Measurements from ENCODE around the gene DCAKD.
"Not testable (repeated sequence)": the region's sequence is repeated elsewhere in the genome, so short reads cannot be mapped to it uniquely, and the experiment has no call there.

Gene DCAKD

DNA sequence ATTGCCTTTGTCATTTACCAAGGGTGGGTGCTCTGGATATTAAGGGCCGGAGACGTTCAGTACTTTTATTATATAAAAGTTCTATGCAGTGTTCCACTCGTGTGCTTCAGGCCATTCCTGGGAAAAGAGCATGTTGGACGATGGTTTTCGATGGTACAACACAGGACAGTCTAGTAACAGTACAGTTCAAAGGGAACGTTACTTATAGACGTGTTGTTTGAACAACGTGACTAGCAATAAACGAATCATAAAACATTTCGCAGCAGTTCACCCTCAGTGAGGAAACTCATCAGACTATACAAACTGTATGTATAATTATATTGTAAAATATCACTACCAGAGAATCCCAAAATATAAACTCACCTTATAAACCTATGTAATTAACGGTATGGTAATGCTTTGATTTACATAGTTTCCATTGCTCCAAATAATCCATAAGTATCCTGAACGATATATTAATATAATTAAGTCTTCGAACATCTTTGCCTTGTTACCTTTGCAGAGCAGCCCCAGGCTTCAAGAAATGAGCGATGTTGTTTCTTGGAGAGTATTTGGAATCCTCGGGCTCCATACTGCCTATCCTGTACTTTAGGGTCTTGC is 10.3 kb upstream of the DCAKD start:
- DNase-seq = no peak

DNA sequence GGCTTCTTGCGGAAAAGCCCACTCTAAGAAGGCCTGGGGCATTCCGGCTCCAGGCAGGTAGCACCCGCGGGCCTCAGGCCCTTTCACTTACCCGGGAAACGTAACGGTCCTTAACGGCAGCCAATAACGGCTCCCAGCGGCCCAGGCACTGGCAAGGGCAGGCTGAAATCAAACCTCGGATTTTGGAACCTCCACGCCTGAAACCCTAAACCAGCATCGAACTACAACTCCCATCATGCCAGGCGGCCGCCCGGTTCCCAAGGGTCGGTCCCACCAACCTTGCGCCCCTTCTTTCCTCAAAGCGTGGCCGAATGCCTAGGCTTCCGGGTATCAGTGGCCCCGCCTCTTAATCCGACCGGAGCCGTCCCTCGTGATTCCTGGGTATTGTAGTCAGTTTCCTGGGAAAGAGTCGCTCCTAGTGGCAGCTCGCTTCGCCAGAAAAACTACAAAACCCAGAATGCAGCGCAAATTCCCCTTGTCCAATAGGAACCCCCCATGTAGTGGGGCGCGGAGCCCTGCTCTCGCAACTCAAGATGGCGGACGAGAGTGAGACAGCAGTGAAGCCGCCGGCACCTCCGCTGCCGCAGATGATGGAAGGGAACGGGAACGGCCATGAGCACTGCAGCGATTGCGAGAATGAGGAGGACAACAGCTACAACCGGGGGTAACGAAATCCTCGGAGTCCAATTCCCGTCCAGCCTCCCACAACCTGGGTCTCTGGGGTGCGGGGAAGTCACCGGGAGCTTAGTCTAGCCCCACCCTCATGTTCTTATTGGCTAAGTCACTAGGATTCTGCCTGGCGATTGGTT is 9.6 kb upstream of the DCAKD start, which contains the start of gene NMT1:
TSS of gene NMT1 (plus strand) at position 521 of the 809 bp plus-strand sequence. CDS start at position 534, 13 bp downstream.
- DNase-seq = peak; percentile 99

DNA sequence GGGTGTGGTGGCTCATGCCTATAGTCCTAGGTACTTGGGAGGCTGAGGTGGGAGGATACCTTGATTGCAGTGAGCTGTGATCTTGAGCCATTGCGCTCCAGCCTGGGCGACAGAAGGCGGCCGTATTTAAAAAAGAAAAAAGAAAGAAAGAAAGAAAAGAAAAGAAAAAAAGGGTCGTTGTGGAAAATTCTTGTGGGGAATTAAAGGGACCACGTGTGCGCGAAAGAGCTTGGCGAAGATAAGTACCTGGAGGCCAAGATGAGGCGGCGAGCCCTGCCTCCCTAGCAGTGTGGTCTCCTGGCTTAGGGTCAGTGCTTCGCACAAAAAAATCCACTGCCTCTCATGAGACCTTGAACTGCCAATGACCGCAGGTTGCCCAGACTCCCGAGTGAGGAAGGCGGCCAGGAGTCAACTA is 9.0 kb upstream of the DCAKD start:
- no peak for DNase-seq

DNA sequence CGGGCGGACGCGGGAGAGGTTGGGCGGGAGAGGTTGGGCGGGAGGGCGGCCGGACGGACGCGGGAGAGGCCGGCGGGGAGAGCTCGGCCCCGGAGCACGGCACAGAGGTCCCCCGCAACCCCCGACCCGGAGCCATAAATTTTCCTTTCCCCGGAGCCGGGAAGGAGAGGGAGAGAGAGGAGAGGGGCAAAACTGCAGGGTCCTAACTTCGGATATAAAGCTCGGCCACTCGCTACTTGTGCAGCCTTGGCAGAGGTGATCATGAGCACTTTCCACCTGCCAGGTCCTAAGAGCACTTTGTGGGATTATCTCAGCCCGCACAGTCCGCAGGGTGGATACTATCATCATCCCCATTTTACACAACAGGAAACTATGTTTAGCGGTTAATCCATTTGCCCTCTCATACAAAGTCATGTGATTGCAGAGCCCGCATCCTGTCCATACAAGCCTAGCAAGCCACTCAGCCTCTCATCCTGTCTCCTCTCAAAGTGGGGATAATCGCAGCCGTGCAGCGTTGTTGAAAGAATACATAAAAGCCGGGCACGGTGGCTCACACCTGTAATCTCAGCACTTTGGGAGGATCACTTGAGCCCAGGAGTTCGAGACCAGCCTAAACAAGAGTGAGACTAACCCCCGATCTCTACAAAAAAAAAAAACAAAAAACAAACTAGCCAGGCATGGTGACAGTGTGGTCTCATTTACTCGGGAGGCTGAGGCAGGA is 780 bp upstream of the DCAKD start:
- DNase-seq = peak; percentile 36

DNA sequence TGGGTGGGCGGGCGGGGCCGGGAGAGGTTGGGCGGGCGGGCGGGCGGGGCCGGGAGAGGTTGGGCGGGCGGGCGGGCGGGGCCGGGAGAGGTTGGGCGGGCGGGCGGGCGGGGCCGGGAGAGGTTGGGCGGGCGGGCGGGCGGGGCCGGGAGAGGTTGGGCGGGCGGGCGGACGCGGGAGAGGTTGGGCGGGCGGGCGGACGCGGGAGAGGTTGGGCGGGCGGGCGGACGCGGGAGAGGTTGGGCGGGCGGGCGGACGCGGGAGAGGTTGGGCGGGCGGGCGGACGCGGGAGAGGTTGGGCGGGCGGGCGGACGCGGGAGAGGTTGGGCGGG is 254 bp upstream of the DCAKD start:
- DNase-seq = not testable (repeated sequence)

DNA sequence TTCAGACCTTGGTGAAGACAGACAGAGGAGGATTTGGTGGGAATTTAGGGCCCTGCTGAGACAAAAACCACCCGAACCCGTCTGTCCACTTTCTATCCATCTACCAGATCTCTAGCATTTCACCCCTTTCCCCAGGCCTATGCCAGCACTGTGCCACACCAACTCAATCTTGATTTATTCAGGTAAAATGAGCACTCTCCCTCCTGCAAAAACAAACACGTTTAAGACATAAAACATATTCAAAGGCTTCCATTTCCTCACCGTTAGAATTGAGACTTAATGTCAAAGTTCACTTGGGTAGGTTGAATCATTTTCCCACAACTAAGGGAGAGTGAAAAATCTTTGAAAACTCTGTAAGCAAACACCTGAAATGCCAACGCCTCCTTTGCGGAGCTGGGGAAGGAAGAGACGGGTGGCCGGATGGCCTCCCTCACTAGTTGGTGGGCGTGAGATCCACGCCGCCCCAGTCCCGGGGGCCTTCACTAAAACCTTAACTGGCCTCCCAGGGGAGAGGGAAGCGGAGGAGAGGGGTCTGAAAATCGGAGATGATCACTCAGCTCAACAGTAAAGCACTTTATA is 862 bp downstream of the DCAKD start:
- DNase-seq = no peak

DNA sequence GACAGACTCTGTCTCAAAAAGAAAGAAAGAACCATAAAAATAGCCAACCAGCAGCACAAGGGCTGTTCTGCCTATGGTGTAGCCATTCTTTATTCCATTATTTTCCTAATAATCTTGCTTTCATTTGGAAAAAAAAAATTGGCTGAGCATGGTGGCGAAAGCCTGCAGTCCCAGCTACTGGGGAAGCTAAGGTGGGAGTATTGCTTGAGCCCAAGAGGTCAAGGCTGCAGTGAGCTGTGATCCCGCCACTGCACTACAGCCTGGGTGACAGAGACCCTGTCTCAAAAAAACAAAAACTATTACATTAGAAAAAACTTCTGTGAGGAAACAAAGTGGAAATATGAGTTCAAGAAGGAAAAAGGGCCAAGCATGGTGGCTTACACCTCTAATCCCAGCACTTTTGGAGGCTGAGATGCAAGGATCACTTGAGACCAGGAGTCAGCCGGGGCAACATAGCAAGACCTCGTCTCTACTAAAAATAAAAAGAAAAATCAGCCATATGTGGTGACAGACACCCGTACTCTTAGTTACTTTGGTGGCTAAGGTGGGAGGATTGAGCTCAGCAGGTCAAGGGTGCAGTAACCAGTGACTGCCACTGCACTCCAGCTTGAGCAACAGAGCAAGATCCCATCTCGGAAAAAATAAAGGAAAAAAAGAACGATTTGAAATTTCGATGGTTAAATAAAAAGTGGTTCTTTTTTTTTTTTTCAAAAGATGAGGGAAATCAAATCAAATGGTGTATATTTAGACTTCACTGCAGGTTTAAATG is 2.5 kb downstream of the DCAKD start:
- no peak for DNase-seq

DNA sequence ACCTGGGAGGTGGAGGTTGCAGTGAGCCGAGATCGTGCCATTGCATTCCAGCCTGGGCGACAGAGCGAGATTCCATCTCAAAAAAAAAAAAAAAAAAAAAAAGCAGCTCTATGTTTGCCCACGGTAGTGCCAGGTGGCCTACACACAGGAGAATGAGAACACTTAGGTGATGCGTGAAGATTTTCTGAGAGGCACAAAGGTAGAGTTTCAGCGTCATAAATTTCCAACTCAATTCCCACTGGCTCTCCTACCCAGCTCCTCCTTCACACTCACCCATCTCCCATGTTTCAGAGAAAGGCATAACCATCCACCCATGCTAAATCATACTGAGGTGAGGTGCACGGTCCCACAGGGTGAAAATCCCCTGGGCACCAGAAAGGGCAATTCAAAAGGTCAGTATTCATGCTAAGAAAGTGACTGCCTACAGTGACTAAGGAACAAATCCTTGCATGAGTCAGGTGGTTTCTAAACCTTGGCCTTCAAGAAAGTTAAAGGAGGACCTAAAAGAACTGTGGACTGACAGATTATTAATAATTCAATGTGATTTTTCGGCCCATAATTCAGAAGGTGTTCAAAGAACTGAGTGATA is 4.8 kb downstream of the DCAKD start:
- no peak for DNase-seq

DNA sequence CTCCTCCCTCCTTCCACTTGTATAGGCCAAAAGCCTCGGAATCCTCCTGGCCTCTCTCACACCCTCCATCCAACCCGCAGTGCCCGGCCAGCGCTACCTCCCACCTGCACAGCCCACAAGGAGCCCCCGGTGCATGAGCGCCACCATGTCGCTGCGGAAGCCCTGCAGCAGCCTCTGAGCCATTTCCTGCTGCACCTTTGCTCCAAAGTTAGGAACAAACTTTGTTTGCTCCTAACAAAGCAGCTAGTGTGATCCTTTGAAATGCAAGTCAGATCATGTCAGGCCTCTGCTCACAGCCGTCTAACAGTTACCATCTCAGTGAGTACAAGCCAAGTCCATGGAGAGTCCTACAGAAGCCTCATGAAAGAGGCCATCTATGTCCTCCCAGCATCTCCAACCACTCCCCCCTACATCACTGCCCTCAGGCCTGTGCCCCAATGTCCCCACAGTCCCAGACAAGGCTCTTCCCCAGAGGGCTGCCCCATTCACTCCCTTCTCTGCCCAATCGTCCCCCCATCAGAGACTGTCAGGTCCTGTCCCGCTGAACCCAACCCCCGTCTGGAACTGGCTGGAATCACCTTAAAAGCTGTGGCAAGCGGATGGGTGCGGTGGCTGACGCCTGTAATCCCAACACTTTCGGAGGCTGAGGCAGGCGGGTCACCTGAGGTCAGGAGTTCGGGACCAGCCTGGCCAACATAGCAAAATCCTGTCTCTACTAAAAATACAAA is 7.5 kb downstream of the DCAKD start:
- DNase-seq = no peak

DNA sequence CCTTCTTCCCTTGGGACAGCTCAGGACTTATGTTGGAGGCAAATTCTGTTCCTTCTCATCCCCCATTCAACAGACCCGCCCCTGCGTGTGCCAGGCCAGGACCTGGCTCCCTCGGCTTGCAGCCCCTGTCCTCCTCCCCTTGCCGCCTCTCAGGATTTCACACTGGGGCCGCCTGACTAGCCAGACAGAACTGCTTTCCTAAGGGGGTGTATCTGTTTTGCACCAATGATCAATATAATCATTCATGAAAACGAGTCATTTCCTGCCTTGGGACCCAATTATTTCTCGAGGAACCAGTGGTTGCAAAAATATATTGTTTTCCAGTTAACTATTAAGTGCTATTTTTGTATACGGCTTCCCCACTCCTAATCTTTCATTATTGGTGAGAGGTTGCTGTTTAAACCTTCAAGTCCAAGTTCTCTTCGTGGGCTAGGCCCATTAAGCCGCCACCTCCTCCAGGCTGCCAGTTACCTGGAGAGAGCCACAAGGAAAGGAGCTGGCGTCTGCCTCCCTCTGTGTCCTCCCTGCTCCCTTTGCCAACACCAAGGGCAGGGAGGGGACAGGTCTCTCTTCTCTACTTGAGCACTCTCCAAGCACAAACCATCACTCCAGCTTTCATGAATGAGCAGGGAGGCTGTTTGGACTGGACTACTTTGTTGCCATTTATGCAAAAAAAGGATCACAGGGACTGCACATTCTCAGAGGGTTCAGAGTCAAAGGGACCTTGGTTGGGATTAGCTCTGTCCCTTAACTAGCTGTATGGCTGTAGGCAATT is 8.9 kb downstream of the DCAKD start:
- DNase-seq = no peak

DNA sequence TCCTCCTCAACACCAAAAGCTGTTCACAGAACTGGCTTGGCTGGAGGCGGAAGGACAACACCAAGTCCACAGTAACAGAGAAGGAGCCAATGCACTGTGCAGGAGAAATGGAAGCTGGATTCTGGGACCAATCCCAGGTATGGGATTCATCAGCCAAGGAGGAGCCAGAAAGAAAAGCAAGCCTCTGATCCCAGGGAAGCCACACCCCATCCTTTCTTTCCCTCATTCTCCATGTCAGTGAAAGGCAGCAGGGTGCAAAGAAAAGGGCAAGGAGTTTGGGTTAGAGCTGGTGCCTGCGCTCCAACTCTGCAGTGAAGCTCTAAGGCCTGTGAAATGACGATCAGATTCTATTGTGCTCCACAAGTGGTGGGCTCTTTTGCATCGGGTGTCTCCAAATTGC is 11.0 kb downstream of the DCAKD start:
- no peak for DNase-seq

DNA sequence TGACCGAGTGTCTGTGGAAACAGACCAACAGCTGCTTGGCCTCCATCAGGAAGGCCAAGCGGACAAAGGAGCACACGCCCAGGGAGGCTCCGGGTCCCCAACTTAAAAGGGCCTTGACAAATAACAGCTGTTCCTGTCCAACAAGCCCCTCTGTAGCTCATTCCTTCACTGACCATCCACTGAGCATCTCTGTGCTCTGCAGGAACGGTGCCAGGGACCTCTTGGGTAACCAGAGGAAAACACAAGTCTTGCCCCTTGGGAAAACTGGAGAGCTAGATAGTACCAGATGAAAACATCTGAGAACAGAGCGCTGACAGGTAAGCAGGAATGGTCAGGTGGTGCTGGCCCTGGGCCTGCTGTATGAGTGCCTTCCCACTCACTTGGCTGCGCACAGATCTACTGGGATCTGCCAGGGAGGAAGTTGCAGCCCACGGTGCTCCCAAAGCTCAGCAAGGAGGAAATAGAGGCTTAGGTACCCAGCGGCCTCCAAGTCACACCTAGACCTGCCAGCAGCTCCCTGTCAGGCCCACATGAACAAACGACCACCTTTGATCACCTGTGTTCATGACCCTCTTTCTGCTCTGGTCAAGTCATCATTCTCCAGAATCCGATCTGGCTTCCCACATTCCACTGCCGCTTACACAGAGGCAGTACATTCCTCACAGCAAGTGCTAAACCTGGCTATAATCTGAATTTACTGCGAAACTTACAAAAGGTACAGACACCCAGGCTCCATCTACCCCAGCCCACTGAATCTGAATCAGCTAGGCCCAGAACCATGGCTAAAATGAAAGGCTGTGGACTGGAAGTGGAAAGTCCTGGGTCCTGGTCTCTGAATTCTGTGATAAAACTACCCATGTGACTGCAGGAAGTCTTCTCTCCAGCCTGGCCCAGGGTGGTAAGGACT is 12.5 kb downstream of the DCAKD start:
- DNase-seq = no peak

DNA sequence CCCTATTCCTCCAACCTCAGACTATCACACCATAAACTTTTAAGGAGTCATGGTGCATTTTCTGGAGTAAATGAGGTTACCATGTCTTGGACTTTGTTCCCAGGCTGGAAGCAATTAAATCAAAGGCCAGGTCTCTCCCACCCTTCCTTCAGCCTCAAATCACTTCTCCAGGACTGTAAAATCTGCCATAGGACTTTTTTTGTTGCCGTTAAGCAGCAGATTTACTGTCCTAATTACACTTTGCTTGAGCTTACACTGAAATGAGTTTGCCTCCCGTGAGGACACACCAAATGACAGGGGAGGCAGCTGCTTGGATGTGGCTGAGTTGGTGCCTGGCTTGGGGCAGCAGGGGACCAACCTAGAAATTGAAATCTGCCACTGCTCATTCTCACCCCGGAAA is 14.7 kb downstream of the DCAKD start:
- DNase-seq = no peak

DNA sequence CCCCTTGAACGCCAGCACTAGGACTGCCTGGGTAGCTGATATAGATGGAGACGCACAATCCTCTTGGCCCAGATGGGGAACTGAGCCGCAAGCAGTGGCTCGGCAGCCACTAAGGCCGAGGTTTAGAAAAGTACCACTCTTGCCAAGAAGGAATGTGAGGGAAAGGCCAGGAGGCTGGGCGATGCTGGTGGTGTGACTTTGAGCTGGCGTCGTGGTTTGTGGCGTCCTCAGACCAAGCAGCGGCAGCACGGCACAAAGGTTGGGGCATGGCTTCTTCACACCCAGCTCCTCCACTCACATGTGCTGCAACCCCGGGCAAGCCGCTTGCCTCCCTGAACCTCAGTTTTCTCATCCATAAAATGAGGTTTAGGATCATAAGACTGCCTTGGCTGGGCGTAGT is 15.6 kb downstream of the DCAKD start:
- no peak for DNase-seq

DNA sequence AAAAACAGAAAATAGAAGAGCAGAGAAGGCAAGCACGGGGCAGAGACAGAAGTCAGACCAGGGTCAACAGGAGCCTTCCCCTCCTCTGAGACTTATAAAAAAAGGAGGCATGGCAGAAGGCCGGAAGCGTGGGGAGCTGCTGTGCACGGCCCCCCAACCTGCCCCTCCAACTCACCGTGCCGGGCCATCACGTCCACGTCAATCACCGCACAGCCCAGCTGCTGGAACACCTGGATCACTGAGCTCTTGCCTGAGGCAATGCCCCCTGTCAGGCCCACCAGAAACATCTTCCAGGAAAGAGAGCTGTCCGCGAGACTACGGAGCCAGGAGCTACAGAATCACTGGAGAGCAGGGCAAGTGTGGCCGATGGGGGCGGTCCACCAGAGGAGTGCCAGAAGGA is 16.8 kb downstream of the DCAKD start:
- DNase-seq = no peak

DNA sequence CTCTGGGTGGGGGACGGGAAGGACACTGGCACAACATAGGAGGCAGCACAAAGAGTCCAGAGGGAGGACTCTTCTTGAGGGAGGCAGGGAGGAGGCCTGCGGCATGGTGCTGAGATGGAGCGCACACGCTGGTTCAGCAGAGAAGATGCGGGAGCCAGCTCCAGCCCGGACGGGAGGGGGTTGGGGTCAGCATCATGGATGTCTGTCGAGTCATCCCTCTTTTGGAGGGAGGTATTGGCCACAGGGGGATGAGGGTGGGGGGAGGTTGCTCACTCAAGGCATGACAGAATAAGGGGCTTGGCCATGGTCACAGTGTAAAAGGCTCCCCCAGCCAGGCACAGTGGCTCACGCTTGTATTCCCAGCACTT is 19.3 kb downstream of the DCAKD start:
- DNase-seq = no peak

DNA sequence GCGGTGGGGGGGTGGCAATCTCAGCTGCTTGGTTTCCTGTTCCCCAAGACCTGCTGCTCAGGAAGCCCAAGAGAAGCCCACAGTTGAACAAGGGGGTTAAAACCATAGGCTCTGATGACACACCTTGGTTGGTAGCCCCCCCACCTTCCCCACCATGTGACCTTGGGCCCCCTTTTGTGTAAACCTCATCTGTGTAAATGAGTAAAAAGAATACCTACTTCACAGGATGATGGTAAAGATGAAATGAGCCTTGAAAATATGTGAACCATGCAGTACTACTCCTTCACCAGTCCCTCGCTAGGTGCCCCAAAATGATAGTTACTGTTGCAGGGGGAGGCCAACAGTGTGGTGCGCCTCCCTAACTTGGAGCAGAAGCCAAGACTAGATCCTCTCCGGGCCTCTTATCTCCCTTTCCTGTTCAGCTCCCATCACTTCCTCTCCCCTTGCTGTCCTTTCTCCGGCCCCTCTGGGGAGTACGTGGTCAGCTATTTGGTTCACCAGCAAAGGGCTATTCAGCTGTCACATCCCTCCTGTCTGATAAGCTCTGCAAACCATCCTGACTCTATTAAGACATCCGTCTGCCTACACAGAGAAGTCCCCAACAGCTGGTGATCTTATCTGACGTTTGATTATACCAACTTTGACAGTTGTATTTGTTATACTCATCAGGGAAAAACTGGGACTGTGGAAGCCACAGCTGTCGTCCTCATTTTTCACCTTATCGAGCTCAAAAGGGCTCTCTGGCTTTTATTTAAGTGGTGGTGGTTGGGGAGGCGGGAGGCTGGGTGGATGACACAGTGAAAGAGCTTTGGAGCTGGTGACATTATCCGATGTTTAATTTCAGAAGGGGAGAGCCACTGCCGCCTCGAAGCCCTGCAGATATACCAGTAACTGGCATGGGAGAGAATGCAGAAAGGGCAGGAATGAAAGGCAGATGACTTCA is 19.9 kb downstream of the DCAKD start:
- DNase-seq = no peak

DNA sequence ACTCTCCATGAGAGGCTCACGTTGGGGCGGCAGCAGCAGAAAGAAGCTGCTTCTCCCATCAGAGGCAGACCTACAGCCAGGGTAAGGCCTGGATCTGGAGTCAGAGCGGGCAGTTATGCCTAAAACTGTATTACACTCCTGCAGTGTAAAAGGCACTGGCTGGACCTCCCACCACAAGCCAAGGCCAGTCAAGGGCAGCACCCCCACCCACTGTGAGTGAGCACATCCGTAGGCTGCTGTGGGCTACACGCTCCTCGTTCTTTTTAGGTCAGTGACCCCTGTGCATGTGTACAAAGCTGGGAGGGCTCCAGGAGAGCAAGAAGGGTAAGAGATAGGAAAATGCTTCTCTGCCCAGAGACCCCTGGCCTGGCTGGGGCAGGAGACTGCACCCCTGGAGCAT is 20.7 kb downstream of the DCAKD start:
- no peak for DNase-seq
